AG09319 (cell line): ENCODE data around the gene SATB2.

Experiments
- DNase-seq: peaks from one replicate; pipeline ENCODE4 v3.0.0-alpha.2; 2010; ENCODE audit warnings: low read depth; ENCODE audit errors: extremely low read depth
- CTCF ChIP-seq: IDR thresholded peaks from 2 replicates; pipeline ENCODE4 v1.5.1; 2011; ENCODE audit warnings: low read depth, mild to moderate bottlenecking, inconsistent platforms, low read length, moderate library complexity

SATB2 gene

DNA sequence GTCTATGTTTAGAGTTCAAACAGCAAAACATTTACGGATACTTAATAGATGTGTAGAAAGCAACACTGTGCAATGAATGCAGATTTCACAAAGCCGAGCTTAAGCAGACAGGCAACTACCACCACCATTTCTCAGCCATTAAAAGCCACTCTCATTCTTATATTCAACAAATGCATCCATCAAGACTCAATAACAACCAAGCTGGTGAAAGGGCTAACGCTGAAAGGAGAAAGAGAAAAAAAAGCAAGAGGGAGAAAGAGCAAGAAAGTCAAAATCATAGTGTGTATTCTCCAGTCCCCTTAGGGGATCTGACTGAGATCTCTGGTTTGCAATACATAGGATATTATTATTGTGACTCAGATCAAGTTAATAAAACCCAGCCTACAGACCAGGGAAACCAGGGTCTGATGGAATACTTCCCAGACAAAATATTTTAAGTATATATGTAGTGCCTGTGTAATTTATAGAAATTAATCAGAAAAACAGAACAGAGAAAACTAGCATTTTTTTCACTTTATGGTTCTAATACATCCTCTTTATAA is 14.1 kb downstream of the SATB2 start:
- TF ChIP-seq CTCF: no peak
- no peak for DNase-seq

DNA sequence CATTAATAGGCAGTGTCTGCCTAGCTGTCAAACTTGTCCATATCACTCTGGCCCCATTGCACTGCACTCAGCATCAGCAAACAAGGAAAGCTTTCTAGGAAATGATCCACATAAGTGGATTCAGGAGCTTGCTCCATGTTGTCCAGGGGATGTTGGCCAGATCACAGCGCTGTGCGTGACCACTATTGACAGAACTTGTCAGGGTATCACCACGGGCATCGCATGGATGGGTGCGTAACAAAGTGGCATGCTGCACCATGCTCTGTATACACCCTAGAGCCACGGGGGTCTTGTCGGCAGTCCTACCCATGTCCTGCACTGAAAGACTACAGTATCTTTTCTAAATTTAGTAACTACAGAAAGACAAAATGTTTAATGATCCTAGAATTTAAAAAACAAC is 15.6 kb downstream of the SATB2 start:
- no peak for TF ChIP-seq CTCF
- DNase-seq: no peak

DNA sequence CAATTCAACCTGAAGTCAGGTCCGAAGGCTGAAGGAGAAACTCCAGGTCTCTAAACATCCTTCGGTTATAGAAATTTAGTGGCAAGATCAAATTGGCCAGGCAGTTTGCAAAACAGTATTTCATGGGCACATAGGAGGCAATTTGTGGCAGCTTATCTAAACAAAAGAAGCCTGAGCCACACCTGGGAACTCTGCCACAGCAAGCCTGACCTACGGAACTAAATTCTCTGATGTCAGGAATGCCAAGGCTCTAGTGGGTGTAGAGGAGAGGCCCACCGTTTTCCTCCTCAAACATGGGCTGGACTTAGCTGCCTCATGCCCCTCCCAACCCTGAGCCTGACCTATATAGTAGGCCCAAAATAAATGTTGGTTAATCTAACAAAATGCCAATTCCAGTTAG is 16.0 kb downstream of the SATB2 start:
- DNase-seq: no peak
- no peak for TF ChIP-seq CTCF

- TF ChIP-seq CTCF: no peak
- no peak for DNase-seq
These were observed 17.6 kb downstream of the SATB2 start for GRCh38 chr2:199440118-199440517.

- TF ChIP-seq CTCF: no peak
- no peak for DNase-seq
These were observed 18.2 kb downstream of the SATB2 start for GRCh38 chr2:199439542-199439941.

DNA sequence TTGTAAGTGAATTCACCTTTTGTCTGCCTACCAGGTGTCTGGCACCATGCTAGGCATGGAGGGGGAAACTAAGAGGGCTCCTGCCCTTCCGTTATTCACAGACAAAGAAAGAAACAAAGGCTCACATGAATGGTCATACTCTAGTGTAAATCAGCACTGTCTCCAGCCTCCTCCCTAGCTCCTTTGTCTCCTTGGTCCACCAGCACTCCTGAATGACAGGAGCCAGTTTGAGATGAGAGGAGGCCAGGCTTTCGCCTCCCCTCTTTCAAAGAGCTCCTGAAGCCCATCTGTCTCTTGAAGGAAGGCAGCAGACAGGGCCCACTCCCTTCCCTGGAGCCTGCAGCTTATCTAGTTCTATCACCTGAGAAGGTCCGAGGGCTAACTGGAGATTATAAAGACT is 18.7 kb downstream of the SATB2 start:
- DNase-seq: no peak
- TF ChIP-seq CTCF: no peak

GRCh38 chr2:199434555-199434954 is 23.2 kb downstream of the SATB2 start:
- no peak for DNase-seq
- TF ChIP-seq CTCF: no peak
